Stimulated activated CD8-positive, alpha-beta memory T cell treated with anti-CD3 and anti-CD28 coated beads, Interleukin-4, amount 100 ng/mL, for 48 hours (primary cell): ENCODE data around the gene GET3.

ENCODE experiments used
- DNase-seq: peaks from one replicate; pipeline ENCODE4 v3.0.0-alpha.2; 2020

GET3 gene

DNA sequence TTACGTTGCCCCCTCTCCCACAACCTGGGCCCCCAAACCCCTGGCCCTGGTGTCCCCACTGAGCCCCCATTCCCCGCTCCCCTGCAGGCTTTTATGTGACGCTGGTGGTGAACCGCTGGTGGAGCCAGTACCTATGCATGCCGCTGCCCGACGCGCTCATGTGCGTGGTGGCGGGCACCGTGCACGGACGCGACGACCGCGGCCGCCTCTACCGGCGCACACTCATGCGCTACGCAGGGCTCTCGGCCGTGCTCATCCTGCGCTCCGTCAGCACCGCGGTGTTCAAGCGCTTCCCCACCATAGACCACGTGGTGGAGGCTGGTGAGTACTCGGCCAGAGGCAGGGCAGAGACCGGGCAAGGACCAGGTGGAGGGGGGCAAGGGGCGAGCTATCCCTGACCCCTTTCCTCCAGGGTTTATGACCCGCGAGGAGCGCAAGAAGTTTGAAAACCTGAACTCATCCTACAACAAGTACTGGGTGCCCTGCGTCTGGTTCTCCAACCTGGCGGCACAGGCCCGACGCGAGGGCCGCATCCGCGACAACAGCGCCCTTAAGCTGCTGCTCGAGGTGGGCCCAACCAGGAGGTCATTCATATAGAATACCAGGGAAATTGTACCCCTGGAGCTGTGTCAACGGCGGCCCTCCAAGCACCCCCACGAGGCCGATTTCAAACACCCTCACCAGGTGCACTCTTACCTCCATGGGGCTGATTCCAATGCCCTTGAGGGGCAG lies 17.3 kb downstream of the GET3 start:
- DNase-seq: no peak

DNA sequence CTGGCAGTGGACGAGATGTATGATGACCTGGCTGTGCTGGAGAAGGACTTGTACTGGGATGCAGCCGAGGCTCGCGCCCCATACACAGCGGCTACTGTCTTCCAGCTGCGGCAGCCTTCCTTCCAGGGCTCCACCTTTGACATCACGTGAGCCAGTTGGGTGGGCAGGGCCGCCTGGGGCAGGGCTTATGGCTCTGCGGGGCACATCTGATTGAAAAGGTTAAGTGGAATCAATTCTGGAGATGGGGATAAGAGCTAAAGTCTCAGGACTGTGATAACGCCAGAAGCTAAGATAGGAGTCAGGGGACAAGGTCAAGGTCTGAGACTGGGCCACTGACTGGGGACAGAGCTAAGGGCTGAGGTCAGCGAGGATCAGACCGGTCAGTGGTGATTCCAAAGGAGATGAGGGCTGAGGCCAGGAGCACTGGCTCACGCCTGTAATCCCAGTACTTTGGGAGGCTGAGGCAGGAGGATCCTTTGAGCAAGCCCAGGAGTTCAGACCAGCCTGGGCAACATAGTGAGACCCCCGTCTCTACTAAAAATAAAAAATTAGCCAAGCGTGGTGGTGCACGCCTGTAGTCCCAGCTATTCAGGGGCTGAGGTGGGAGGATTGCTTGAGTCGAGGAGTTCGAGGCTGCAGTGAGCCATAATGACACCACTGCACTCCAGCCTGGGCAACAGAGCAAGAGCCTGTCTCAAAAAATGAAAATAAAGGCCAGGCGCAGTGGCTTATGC lies 19.0 kb downstream of the GET3 start:
- DNase-seq: no peak

DNA sequence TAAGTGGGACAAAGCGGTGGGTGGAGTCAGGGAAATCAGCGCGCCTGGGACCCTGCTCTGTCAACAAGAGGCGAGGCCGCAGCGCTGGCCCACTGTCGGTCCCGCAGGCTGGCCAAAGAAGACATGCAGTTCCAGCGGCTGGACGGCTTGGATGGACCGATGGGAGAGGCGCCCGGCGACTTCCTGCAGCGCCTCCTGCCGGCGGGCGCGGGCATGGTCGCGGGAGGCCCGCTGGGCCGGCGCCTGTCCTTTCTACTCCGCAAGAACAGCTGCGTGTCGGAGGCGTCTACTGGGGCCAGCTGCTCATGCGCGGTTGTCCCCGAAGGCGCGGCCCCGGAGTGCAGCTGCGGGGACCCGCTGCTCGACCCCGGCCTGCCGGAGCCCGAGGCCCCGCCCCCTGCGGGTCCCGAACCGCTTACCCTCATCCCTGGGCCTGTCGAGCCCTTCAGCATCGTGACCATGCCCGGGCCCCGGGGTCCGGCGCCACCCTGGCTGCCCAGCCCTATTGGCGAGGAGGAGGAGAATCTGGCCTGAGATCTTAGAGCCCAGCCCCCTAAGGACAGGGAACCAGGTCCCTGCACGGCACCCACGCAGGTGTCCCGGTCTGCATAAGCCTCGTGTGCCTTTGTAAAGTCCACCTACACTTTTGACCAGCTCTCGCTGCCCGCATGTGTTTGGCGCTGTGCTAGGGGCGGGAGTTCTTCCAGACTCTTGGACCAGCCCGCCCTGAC lies 20.4 kb downstream of the GET3 start:
- peak; percentile 82 for DNase-seq

DNA sequence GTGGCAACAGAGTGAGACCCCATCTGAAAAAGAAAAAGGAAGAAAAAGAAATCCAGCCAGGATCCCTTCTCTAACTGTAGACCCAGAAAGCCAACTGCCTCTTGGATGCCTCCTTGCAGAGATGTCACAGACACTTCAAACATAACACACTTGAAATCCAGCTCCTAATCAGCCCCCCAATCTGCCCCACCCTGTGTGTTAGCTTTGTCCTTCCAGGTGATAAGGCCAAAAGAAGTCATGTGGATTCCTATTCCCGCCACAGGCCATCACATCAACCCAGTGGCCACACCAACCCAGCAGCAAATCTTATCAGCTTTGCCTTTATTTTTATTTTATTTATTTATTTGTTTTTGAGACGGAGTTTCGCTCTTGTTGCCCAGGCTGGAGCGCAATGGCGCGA lies 22.4 kb downstream of the GET3 start:
- DNase-seq: no peak

DNA sequence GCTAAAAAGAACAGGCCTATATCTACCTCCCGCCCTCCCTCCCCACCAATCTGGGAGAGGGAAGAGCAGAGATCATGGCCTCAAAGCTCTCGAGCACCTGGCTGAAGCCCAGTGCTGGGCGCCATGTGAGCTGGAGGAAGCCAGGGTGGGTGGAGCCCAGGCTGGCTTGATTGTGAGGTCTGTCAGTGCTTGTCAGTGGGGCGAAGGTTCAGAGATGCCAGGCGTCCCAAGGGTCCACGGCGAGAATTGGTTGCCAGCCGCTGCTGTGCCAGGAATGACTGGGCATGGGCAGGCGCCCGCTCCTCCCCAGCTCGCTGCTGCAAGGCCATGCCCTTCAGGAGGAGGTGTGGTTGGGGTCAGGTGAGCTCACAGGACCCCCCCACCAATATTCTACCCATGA lies 25.8 kb downstream of the GET3 start:
- no peak for DNase-seq

DNA sequence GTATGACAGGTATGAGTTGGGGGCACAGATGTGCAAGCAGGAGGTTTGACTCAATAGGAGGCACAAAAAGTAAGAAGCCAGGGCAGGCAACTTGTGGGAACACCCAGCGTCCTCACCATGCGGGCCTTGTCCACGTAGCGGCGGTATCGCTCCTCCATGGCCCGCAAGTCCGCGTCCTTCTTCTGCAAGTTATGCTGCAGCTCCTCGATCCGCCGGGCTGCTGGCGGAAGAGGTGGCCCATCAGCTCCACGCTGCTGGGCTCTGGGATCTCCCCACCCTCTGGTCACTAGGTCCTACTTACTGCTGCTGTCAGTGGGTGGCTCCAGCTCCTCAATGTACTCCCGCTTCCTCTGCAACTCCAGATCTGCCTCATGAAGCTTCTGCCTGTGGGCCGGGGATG lies 27.4 kb downstream of the GET3 start:
- no peak for DNase-seq

DNA sequence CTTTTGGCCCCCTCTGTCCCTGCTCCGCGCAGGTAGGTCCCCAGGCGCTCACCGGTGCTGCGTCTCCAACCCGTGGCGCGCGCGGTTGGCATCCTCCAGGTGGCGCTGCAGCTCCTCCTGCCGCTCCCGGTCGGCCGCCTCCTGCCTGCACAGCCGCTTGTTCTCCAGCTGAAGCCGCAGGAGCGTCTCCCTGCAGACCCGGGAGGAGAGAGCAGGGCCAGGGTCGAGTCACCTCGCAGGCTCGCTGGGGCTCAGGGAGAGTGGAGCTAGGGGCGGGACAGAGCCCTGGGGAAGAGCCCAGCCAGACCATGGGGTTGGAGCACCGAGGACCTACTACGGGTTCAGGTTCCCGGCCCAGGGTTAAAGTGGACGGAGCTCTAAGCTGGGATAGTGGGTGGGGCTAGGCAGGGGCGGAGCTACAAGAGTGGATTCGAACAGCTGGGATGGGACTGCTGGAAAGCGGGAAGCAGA lies 28.8 kb downstream of the GET3 start:
- peak; percentile 88 for DNase-seq

DNA sequence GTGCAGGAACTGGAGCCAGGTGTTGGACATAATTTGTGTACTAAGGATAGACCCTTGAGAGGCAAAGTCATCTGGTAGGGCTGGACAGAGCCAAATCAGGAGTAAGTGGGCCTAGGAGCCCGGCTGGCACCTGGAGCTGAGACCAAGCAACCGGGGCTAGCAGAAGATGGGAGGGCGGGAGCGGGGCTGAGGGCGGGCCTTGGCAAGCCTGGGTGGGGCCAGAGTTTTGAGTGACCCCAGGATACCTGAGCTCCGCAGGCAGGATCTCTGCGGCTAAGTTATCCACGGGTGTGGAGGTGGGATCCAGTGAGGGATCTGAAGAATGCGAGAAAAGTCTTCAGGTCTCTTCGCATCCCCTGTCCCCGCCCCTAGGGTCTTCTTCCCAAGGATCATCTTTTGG lies 29.9 kb downstream of the GET3 start:
- no peak for DNase-seq

DNA sequence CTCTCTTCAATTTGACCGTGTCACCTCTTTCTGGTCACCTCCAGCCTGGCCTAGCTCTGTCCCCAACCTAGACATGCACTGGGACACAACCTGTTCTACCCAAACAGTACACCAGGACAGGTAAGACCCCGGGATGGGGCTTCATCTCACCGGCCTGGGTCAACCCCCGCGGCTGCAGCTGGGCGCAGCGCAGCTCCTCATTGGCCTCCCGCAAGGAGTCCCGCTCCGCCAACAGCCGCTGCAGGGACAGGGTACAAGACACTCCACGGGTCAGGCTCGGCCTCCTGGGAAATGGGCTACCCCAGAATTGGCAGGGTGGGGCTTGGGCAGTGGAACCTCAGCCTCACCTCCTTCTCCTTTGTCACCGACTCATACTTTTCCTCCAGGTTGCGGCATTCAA lies 30.4 kb downstream of the GET3 start:
- no peak for DNase-seq

DNA sequence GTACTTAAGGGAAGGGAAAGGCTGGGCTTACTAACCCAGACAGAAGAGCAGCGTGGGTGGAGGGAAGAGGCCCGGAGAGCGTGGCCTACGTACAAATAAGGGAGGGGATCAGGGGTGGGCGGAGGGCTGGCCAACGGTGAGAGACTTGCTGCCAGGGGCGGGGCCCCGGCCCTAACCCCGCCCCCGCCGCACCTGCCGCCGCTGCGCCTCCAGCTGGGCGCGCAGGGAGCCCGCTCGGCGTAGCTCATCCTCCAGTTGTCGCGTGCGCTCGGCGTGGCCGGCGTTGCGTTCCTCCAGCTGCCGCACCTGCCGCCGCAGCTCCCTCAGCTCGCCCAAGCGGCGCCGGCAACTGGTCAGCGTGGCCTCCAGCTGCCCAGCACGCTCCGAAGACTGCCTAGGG lies 32.4 kb downstream of the GET3 start:
- peak; percentile 54 for DNase-seq

DNA sequence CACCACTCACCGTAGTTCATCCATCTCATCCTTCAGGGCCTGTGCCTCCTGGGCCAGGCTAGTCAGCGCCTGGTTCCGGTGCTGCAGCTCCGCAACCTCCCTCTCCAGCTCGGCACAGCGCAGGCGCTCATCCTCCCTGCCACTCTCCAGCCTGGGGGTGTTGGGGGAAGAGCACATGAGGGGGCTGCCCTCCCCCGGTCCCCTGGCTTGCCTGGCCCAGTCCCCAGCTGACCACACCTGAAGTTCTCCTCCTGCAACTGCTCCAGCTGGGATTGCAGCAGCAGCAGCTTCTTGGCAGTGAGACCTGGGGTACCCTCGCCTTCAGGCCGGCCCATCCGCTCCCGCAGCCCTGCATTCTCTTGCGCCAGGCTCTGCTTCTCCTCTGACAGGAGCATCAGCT lies 33.6 kb downstream of the GET3 start:
- no peak for DNase-seq

DNA sequence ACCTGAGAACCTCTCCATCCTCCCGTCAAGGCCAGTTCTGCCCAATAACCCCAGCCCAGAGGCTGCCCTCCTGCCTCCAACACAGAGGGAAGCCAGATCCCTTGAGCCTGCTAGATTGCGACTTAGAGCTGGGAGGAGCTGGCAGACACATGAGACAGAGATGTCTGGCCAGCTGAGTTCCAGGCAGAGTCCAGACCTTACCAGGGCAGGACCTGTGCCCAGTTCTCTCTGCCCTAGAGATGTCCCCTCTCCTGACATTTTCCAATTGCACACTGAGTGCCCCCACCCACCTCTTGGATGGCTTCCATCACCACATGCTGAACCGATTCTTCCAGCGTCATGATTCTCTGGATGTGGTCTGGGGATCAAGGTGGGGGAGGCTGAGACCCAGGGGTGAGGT lies 35.0 kb downstream of the GET3 start:
- DNase-seq: no peak

DNA sequence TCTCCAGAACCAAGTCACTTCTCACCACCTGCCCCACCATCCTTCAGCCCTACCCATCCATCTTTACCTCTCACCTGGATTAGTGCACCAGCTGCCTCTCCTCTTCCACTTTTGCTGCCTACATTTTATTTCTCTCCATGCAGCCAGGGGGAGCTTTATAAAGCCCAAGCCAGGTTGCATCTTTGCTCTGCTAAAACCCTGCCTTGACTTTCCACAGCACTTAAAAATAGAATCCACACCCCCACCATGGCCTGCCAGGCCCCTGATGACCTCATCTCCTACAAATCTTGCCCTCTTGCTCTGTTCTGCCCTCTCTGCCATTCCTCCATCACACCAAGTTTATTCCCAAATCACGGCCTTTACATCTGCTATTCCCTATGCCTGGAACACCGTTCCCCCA lies 36.3 kb downstream of the GET3 start:
- DNase-seq: no peak

DNA sequence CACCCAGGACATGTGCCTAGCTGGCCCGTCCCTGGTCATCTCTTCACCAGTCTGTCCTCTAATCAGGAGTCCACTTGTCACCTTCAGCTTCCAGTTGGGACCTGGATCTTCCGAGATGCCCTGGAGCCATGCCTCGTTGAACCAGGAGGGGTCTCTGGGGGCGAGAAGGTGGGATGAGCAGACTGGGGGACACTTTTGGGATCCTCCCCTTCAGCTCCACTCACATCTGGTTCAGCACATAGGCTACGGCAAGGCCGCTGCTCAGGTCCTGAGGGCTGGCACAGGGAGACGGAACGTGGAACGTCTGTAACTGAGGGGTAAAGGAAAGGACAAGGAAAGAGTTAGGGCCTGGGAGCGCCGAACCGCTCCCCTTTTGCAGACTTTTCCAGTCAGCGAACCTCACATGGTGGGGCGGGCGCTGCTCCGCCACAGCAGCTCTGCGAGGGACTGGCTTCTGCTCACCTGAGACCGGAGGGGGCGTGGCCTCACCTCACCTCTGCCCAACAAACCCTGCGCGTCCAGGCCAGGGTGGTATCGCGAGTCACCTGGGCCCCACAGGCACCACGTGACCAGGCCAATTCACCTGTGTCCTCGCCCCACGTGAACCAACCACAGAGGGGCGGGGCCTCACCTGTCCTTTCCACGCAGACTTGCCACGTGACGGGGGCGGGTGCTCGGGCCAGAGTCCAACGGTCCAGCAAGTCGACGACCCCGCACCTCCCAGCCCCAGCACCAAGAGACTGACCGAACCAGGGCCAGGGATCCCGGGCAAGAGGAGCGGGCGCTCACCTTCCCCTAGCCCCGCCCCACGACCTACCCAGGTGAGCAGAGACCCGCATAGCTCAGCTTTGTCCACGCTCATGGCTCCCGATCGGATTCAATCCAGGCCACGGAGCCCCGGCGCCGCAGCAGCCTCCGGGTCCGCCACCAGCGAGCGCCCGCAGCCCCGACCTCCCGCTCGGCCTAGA lies 37.6 kb downstream of the GET3 start, which contains the start of gene HOOK2:
HOOK2 (minus strand) TSS at position 965 of the 968 bp plus-strand sequence; CDS start at position 862, 103 bp downstream.
- DNase-seq: peak; percentile 42

DNA sequence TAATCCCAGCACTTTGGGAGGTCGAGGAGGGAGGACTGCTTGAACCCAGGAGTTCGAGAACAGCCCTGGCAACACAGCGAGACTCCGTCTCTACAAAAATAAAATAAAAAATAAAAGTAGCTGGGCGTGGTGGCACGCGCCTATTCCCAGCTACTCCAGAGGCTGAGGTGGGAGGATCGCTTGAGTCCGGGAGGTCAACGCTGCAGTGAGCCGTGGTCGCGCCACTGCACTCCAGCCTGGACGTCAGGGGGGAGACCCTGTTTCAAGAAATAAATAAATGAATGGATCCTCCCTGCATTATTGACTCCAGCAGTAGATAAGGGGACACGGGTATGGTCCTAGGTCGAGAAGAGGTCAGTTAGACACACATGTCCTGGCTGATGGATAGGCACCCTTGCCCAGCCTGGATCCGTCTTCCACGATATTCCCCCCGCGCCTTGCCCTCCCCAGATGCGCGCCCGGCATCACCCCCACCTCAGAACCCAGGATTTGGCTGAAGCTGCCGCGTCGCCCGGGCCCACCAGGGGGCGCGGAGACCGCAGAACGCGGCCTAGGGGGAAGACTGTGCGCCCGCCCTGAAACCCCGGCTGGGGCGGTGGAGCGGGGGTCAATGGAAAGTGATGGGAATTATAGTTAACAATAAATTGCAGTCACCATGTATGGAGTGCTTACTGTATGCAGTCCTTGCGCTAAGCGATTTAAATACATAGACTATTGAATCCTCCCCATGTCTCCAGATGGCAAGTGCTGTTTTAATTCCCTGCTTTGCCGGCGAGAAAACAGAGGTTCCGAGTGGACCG lies 40.1 kb downstream of the GET3 start:
- peak; percentile 92 for DNase-seq

DNA sequence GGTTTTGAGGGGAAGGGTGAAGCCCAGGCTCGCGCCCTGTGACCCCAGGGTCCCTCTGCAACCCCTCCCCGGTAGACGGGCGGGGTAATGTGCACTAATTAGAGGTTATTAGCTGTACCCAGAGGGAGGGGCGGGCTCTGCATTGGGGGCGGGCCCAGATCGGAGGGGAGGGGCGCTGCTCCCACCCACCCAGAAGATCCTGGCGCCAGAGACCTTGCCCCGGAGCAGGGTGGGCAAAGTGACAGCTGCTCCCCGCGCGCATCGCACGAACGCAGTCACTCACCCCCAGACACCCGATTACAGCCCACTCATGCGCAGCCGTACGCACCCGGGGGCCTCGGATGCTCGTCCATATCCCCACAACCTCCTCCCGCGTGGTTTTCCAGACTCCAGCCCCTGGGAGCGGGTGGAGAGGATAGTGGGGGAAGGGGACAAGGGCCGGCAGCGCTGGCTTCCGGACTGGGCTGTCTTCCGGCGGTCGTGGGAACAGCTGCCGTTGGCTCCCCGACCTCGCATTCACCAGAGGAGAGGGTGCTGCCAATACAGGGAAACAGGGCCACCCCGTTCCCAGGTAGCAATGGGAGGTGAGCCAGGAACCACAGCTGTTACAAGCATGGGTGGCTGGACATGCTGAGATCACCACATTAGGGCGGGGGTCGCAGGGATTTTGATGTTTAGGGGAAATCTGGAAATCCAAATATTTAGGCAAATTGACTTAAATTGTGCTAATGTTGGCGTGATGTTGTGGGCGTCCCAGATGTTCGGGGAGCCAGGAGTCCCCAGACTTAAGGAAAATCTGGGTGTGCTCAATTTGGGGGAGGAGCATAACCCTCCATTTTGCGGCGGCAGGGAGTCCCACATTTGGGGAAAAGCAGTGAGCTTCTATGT lies 41.0 kb downstream of the GET3 start:
- DNase-seq: peak; percentile 69

DNA sequence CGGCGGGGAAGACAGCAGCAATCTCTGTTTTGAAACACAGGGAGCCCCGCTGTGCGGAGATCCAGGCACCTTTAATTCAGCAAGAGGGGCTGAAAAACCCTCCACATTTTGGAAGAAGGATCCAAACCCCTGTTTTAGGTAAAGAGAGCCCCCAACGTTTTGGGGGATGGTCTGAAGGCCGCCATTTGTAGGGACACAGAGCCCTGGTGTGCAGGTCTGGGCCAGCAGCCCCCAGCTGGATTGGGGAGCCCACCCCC lies 41.5 kb downstream of the GET3 start:
- no peak for DNase-seq

DNA sequence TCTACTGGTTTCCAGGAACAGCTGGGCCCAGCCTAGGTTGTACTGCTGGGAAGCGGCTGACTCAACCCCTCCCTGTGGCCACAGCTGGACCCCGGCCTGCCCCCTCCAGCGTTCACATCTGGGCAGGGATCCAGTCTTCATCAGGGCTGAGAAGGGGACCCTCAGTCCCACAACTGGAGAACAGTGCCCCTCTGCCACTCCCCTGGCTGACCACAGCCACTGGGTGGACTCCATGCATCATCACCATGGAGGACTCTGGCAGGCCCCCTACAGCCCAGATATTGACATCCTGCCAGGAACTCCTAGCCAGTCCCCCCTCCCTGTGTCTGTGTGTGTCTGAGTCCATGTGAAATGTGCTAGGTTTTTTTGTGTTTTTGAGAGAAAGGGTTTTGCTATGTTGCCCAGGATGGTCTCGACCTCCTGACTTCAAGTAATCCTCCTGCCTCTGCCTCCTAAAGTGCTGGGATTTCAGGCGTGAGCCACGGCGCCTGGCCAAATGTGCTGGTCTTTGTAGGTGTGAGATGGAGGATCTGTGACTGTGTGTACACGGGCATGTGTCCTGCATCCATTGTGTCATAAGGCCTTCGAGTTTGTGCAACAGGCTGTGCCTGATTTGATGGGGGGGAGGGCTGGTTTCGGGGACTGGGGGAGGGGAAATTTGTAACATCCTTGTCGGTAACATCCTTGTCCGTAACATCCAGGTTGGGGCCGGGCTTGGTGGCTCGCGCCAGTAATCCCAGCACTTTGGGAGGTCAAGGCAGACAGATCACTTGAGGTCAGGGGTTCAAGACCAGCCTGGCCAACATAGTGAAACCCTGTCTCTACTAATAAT lies 42.1 kb downstream of the GET3 start:
- peak; percentile 54 for DNase-seq

DNA sequence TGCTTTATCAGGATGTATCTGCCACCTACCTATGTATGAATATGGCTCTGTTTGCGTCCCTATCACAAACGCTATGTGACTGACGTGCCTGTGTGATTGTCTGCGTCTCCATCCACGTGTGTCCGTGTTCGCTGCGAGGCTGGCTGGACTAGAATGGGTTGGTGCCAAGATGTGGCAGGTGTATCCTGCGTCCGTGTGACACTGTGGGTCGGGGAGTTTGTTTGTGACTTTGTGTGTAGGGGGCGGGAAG lies 44.8 kb downstream of the GET3 start:
- DNase-seq: no peak
